Lower lobe of right lung (tissue), 2 donors: ENCODE measurements around the gene LAMP1. TPM values are rescaled to one million over a fixed set of nuclear protein-coding genes. Genes with fewer than 3 reads are reported as not detected.
A peak's percentile ranks its signal among the peaks of the same experiment; 100 is the strongest.

Experiments used
- ATAC-seq, 2 donors: fragments of 200-7000 bp; cut with Tn5 transposase; one replicate each; pipeline ENCODE4 v1.9.1; 2020 to 2022; ENCODE audit warnings: mild to moderate bottlenecking in 2 of 2, moderate library complexity in 2 of 2
- DNase-seq: peaks from one replicate; pipeline ENCODE4 v3.0.0-alpha.2; 2020
- H3K27ac ChIP-seq: fragments of 200-600 bp; one replicate; pipeline ENCODE4 v1.8.0; 2022
- H3K27me3 ChIP-seq: fragments of 200-600 bp; one replicate; pipeline ENCODE4 v1.8.0; 2022; ENCODE audit warnings: low read depth
- H3K36me3 ChIP-seq: fragments of 200-600 bp; one replicate; pipeline ENCODE4 v1.8.0; 2022; ENCODE audit warnings: mild to moderate bottlenecking
- H3K4me1 ChIP-seq: fragments of 200-600 bp; one replicate; pipeline ENCODE4 v1.8.0; 2022
- H3K4me3 ChIP-seq: fragments of 200-600 bp; one replicate; pipeline ENCODE4 v1.8.0; 2022; ENCODE audit warnings: mild to moderate bottlenecking
- H3K9me3 ChIP-seq: fragments of 200-600 bp; one replicate; pipeline ENCODE4 v1.8.0; 2022
- intact Hi-C: fragments of 100-400 bp; cut with DNase I; formaldehyde crosslinking; loops from one replicate; pipeline ENCODE4 v1.11.0; 2022
- total RNA-seq: library from RNA; stranded (reverse); fragmentation: NEBNext Ultra II Directional; extraction: Animal tissue kit (Norgen Biotek cat#: 25700); gene quantifications from one replicate; pipeline ENCODE4 v1.2.1, GENCODE V29; 2021
- TF ChIP-seq, protein P1 (sequence below): fragments of 200-600 bp; IDR thresholded peaks from one replicate; pipeline ENCODE4 v1.8.0; 2022; ENCODE audit warnings: antibody characterized with exemption, mild to moderate bottlenecking
- donor health status: DM: no; HTN: yes; CAD: no; lungs with severe emphysema.

The LAMP1 gene
- total RNA-seq, 1 donor from 2014 or later, result 353 TPM

DNA sequence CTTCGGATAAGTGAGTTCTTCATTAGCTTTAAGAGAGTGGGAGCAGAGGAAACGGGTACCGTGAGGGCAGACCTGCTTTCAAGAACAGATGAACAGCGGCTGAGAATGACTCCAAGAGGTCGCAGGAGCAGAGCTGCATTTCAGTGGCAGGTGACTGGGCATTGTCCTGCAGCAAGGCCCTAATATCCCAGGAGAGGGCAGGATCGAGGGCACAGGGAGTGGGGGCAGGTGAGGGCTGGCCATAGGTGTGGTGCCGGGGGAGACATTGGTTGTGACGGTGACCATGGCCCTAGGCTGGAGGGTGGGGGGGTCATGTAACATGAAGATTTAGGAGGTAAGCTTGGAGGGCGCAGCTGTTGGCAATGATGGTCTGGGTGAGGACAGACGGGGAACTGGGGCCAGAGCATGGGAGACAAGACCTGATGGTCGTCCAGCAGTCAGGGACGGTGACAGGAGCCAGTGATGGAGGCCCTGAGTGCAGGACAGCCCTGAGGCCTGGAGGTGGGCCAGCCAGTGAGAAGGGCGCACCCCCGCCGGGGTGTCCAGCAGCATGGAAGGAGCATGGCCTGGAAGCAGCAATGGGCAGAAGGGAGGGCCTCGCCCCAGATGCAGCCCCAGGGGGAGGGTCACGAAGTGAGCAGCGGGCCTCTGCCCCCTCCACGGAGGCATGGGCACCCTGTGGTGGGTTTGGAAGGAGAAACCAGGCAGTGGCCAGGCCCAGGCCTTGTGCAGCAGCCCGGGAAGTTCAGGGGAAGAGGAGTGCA lies 29.2 kb upstream of the LAMP1 start:
- peaks cover 31% of the 10 kb centered on the region for H3K36me3 ChIP-seq
- TF ChIP-seq, protein P1, sequence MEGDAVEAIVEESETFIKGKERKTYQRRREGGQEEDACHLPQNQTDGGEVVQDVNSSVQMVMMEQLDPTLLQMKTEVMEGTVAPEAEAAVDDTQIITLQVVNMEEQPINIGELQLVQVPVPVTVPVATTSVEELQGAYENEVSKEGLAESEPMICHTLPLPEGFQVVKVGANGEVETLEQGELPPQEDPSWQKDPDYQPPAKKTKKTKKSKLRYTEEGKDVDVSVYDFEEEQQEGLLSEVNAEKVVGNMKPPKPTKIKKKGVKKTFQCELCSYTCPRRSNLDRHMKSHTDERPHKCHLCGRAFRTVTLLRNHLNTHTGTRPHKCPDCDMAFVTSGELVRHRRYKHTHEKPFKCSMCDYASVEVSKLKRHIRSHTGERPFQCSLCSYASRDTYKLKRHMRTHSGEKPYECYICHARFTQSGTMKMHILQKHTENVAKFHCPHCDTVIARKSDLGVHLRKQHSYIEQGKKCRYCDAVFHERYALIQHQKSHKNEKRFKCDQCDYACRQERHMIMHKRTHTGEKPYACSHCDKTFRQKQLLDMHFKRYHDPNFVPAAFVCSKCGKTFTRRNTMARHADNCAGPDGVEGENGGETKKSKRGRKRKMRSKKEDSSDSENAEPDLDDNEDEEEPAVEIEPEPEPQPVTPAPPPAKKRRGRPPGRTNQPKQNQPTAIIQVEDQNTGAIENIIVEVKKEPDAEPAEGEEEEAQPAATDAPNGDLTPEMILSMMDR, result no peak
- H3K4me1 ChIP-seq, result no peaks in the 10 kb centered on the region
- no peaks in the 10 kb centered on the region for H3K9me3 ChIP-seq
- H3K27me3 ChIP-seq, result no peaks in the 10 kb centered on the region
- H3K27ac ChIP-seq, result no peak overlapping the region
- intact Hi-C loops, result no loop called here
- DNase-seq (no peak), ATAC-seq (no peak)
- no peak overlapping the region for H3K4me3 ChIP-seq

DNA sequence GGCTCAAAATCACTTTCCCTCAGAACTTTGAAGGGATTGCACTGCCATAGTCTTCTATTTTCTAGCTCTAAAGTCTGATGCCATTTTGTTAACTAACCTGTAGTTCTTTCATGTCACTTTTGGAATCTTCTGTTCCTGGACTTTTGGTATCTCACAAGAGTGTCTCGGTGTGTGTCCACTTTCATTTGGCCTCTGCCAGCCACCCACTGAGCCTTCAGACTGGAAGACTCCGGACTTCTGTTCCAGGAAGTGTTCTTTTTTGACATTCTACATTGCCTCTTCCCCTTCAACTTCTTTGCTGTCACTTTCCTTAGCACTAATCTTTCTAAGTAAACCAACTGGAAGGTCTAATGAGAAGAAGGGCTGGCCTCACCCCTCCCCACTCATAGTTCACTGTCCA lies 25.0 kb upstream of the LAMP1 start:
- H3K27me3 ChIP-seq, result no peaks in the 10 kb centered on the region
- intact Hi-C loops, result no loop called here
- H3K4me3 ChIP-seq, result no peak overlapping the region
- peak overlapping the region; percentile 36 for H3K27ac ChIP-seq
- DNase-seq (no peak), ATAC-seq (no peak)
- H3K9me3 ChIP-seq, result no peaks in the 10 kb centered on the region
- TF ChIP-seq, protein P1, result no peak
- peaks cover 7% of the 10 kb centered on the region for H3K4me1 ChIP-seq
- no peaks in the 10 kb centered on the region for H3K36me3 ChIP-seq

DNA sequence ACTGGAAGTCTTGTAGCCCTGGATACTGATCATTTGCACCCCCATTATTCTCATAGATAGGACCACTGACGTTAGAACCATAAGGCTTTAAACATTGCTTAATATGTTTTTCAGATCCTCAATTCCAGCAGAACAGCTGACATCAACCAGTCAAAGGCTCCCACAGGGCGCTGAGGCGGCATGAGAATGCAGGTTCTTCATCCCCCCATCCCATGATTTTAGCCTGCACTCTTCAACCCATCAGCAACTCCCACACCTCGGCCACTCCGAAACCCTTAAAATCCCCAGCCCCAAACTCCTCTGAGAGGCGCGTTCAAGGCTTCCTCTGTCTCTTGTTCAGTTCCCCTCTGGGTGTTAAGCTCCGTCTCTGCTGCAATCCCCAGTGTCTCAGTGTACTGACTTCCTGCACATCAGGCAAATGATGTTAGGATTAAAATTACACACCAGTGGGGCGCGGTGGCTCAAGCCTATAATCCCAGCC lies 24.3 kb upstream of the LAMP1 start:
- H3K4me1 ChIP-seq, result peaks cover 7% of the 10 kb centered on the region
- DNase-seq (peak; percentile 65), ATAC-seq (peak; percentile 54 to 78)
- no peak overlapping the region for H3K4me3 ChIP-seq
- H3K9me3 ChIP-seq, result no peaks in the 10 kb centered on the region
- H3K27me3 ChIP-seq, result no peaks in the 10 kb centered on the region
- TF ChIP-seq, protein P1, result no peak
- intact Hi-C loops, result no loop called here
- no peaks in the 10 kb centered on the region for H3K36me3 ChIP-seq
- peak overlapping the region; percentile 36 for H3K27ac ChIP-seq

DNA sequence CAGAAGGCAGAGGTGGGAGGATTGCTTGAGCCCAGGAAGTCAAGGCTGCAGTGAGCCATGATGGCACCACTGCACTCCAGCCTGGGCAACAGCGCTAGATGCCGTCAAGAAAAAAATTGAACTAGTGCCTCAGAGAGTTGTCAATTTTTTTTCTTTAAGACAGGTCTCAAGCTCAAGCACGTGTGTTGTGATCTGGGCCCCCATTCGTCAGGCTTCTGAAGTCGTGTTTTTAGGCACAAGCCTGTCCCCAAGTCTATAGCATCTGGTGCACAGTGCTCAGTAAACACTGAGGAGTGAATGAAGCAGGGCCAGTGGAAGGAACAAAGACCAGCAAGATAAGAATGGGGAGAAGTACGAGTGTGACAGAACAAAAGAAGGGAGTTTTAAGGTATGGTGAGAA lies 23.7 kb upstream of the LAMP1 start:
- Histone ChIP-seq H3K36me3 (no peaks in the 10 kb centered on the region), H3K9me3 (no peaks in the 10 kb centered on the region), H3K4me1 (peaks cover 7% of the 10 kb centered on the region), H3K27ac (peak overlapping the region; percentile 20), H3K4me3 (no peak overlapping the region), H3K27me3 (no peaks in the 10 kb centered on the region)
- TF ChIP-seq, protein P1, result no peak
- intact Hi-C loops, result no loop called here
- no peak for DNase-seq
- no peak for ATAC-seq

DNA sequence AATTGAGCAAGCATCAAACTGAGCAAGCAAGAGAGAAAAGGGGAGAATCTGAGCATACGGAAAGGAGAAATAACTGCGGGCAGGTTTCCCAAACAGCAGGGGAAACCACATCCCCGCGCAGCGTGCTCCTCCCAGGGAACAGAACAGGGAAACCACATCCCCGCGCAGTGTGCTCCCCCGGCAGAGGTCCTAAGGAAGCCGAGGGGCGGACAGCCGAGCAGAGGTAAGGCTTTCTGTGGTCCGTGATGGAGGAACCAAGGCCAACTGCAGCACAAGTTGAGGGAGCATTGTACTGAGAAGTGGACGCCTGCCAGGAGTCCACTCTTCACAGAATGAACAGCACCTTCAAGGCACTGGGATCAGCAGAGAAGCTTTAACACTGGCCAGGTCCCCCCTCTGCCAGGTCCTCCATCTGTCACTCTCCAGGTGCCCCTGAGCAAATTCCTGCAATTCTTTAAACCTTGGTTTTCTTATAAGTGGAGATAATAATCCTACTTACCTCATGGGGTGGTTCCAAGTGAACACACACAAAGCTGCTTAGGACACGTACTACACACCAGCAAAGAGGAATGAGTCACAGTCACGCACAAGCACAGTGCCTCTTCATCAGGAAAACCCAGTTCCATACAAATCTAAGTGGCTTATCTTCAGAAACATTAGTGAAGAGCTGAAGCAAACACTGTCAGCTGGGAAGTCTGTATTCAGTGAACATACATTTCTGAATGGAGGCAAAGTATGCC lies 23.0 kb upstream of the LAMP1 start:
- H3K27me3 ChIP-seq, result no peaks in the 10 kb centered on the region
- H3K36me3 ChIP-seq, result no peaks in the 10 kb centered on the region
- TF ChIP-seq, protein P1, result no peak
- ATAC-seq, result peak; percentile 76 to 86
- peaks cover 7% of the 10 kb centered on the region for H3K4me1 ChIP-seq
- H3K9me3 ChIP-seq, result no peaks in the 10 kb centered on the region
- peak overlapping the region; percentile 20 for H3K27ac ChIP-seq
- no peak overlapping the region for H3K4me3 ChIP-seq
- DNase-seq, result peak; percentile 71
- intact Hi-C loops, result no loop called here
